ENCODE data around the gene TFAP2C.

Gene TFAP2C

GRCh38 chr20:56628873-56629463 is at the start of gene TFAP2C:
Gene TFAP2C, plus strand, starts transcription at chr20:56629306. Its CDS starts 239 bp downstream, at chr20:56629545.
- DNase-seq, result peak; percentile 77

- no peak for DNase-seq
Measured at GRCh38 chr20:56580226-56580625, 48.9 kb upstream of the TFAP2C start.

GRCh38 chr20:56581701-56582100 is 47.4 kb upstream of the TFAP2C start:
- no peak for DNase-seq

GRCh38 chr20:56582542-56582941 is 46.6 kb upstream of the TFAP2C start:
- DNase-seq, result no peak

GRCh38 chr20:56584916-56585315 is 44.2 kb upstream of the TFAP2C start:
- DNase-seq, result no peak

- no peak for DNase-seq
Measured at GRCh38 chr20:56587307-56588041, 41.6 kb upstream of the TFAP2C start.

GRCh38 chr20:56588996-56589395 is 40.1 kb upstream of the TFAP2C start:
- no peak for DNase-seq

- DNase-seq, result no peak
Measured at GRCh38 chr20:56589633-56590032, 39.5 kb upstream of the TFAP2C start.

GRCh38 chr20:56590888-56591287 is 38.2 kb upstream of the TFAP2C start:
- DNase-seq, result no peak

GRCh38 chr20:56592211-56592610 is 36.9 kb upstream of the TFAP2C start:
- DNase-seq, result no peak

- DNase-seq, result no peak
Measured at GRCh38 chr20:56592817-56593216, 36.3 kb upstream of the TFAP2C start.

GRCh38 chr20:56595746-56596475 is 33.2 kb upstream of the TFAP2C start:
- DNase-seq, result no peak

- no peak for DNase-seq
Measured at GRCh38 chr20:56601166-56601565, 27.9 kb upstream of the TFAP2C start.

- DNase-seq, result no peak
Measured at GRCh38 chr20:56604673-56605072, 24.4 kb upstream of the TFAP2C start.

GRCh38 chr20:56605261-56605996 is 23.7 kb upstream of the TFAP2C start:
- no peak for DNase-seq

GRCh38 chr20:56606174-56606945 is 22.7 kb upstream of the TFAP2C start:
- DNase-seq, result no peak

GRCh38 chr20:56607061-56607704 is 21.9 kb upstream of the TFAP2C start:
- DNase-seq, result no peak

- no peak for DNase-seq
Measured at GRCh38 chr20:56608376-56608775, 20.7 kb upstream of the TFAP2C start.

- DNase-seq, result no peak
Measured at GRCh38 chr20:56609321-56609720, 19.8 kb upstream of the TFAP2C start.

GRCh38 chr20:56610098-56610497 is 19.0 kb upstream of the TFAP2C start:
- no peak for DNase-seq

- no peak for DNase-seq
Measured at GRCh38 chr20:56614196-56614595, 14.9 kb upstream of the TFAP2C start.

GRCh38 chr20:56616716-56617115 is 12.4 kb upstream of the TFAP2C start:
- no peak for DNase-seq

All from hematopoietic multipotent progenitor cell treated with erythropoietin and hydrocortisone succinate and interleukin-3 and kit ligand, for 6 days (in vitro differentiated cells).